HCEC 1CT (cell line): Measurements from ENCODE around the gene OR4K15.
"Not testable (repeated sequence)": the region's sequence is repeated elsewhere in the genome, so short reads cannot be mapped to it uniquely, and the experiment has no call there.

Source experiments
- DNase-seq: peaks from one replicate; pipeline ENCODE4 v3.0.0-alpha.2; 2017

Gene OR4K15, protein sequence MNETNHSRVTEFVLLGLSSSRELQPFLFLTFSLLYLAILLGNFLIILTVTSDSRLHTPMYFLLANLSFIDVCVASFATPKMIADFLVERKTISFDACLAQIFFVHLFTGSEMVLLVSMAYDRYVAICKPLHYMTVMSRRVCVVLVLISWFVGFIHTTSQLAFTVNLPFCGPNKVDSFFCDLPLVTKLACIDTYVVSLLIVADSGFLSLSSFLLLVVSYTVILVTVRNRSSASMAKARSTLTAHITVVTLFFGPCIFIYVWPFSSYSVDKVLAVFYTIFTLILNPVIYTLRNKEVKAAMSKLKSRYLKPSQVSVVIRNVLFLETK

GRCh38 chr14:19975291-19975690 lies at the start of gene OR4K15:
Gene OR4K15, plus strand, starts transcription at chr14:19975591. Its CDS starts 0 bp downstream, at chr14:19975591.
- no peak for DNase-seq

DNA sequence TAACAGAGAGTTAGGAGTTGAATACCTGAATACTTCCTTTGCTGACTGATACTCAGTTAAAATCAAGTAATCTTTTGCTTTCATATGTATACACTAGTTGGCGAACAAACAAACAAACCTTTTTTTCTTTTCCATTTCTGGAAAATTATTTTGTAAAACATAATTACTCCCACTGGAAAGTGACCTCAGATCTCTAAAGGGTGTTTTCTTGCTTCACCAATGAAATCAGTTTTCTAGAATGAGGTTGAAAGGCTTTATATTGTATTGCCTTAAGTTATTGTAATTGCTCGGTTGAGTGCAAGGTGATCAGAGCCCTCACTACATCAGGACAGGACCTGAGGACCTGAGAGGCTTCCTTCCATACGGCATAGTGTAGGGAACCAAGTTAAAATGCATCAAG lies 44.8 kb upstream of the OR4K15 start, which contains the start of gene OR4K1:
OR4K1 (plus strand) TSS at position 301 of the 400 bp plus-strand sequence. CDS start 4,750 bp downstream, outside the sequence.
- DNase-seq = no peak

- no peak for DNase-seq
Observed at GRCh38 chr14:19941668-19942067, 33.7 kb upstream of the OR4K15 start.

DNA sequence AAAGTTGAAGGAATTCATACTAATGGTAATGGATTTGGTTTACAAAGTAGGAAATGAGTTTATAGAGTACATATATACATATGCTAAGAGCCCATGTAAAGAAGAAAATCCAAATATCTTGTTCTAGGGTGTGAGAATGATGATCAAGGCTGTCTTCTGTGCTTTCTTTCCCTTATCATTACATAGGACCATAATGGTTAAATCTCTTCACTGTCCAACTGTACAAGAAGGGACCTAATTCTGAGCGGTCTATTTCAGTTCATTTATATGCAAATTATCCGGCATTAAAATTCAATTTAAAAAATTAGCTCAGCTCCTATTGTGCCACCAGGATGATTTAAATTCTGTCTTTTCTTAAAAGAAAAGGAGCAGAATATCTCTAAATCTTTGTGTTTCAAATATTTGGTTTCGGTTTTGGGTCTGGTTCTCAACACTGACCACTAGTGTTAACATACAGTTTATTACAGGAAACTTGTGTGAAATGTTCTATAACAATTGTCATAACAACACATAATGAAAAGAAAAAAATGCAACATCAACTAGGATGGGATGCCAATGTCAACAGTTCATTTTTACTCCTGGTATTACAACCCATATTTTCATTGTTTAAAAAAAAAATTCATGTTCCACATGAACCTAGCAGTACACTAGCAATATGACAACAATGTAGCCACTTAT lies 27.8 kb upstream of the OR4K15 start:
- DNase-seq = no peak

GRCh38 chr14:19949218-19949617 lies 26.2 kb upstream of the OR4K15 start:
- DNase-seq = no peak

DNA sequence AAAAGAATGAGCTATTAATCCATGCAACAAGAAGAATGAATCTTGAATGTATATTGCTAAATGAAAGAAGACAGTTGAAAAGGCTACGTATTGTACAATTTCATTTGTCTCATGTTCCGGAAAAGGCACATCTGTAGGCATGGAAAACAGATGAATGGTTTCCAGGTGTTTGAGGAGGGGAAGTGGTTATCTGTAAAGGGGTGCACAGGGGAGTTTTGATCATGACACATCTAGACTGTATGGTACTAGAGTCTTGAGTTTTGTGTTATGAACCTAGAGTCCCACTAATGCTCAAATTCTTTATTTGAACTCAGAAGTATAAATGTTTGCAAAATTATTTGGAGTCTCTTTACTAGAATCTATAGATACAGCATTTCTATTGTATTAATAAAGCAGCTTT lies 5.7 kb upstream of the OR4K15 start:
- not testable (repeated sequence) for DNase-seq

- DNase-seq = no peak
Observed at GRCh38 chr14:19974844-19975243, 547 bp upstream of the OR4K15 start.

- DNase-seq = no peak
Observed at GRCh38 chr14:19993438-19993837, 18.0 kb downstream of the OR4K15 start.

- DNase-seq = no peak
Observed at GRCh38 chr14:20001863-20002262, 26.5 kb downstream of the OR4K15 start, which contains the start of gene OR4Q2. Gene OR4Q2, plus strand, starts transcription at chr14:20002163.

- DNase-seq = no peak
Observed at GRCh38 chr14:20002319-20002718, 26.9 kb downstream of the OR4K15 start.

GRCh38 chr14:20008156-20008555 lies 32.8 kb downstream of the OR4K15 start:
- no peak for DNase-seq

DNA sequence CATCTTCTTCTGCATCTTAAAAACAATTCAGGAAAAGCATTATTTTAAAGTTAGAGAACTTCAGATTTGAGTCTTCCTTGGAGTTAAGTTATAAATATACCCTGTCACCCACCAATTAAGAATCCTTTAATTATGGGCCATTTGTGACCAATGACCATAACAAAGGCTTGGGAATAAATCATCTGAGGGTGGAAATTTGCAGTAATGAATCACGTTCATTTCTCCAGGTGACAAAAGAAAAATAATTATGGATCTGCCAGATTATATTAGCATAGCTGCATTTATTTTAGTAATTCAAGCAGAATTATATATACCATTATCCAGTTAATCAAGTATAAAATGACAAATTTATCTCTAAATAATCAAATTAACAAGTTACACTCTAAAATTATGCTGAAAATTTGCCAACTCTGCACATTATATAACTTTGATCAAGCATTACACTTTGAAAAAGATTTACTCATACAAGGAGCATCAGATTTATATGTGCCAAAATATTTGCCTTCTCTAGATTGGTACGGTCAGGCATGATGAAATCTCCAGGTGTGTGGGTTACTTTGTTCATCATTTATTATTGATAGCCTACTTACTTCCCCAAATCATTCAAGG lies 44.0 kb downstream of the OR4K15 start, which contains the start of gene OR4K14:
OR4K14 (minus strand) TSS at position 51 of the 609 bp plus-strand sequence. CDS start 4,114 bp downstream, outside the sequence.
- no peak for DNase-seq
